HepG2 (cell line): ENCODE measurements around the gene SLC22A7. TPM values are rescaled to one million over a fixed set of nuclear protein-coding genes. Genes with fewer than 3 reads are reported as not detected.

Source experiments
- ATF7 ChIP-seq, 2 experiments: fragments of 450-650 bp in 1 of 2; sonication (generic) in 1 of 2; formaldehyde crosslinking in 1 of 2; IDR thresholded peaks; 2 replicates each; pipeline versions ENCODE4 v1.4.0 to v1.6.1; 2016 to 2020; ENCODE audit warnings: antibody characterized with exemption in 1 of 2, mild to moderate bottlenecking in 1 of 2, missing genetic modification reagents in 1 of 2
- ATRX ChIP-seq: sonication (generic); formaldehyde crosslinking; IDR thresholded peaks from 2 replicates; pipeline ENCODE4 v1.4.0; 2020; ENCODE audit warnings: missing genetic modification reagents, borderline replicate concordance
- CHD4 ChIP-seq: fragments of 200-600 bp; sonication (generic); IDR thresholded peaks from 2 replicates; pipeline ENCODE4 v1.7.0; 2017; ENCODE audit warnings: mild to moderate bottlenecking, low read length, borderline replicate concordance
- GABPA ChIP-seq, 2 experiments: IDR thresholded peaks; 2 replicates each; pipeline ENCODE4 v1.6.1; 2011 to 2016; ENCODE audit warnings: low read depth in 2 of 2, low read length in 1 of 2, missing biosample characterization in 1 of 2, missing genetic modification characterization in 1 of 2
- GABPB1 ChIP-seq: IDR thresholded peaks from 2 replicates; pipeline ENCODE4 v1.6.1; 2016; ENCODE audit warnings: mild to moderate bottlenecking, missing genetic modification reagents, moderate library complexity, missing compliant biosample characterization
- HIVEP1 ChIP-seq: sonication (generic); formaldehyde crosslinking; IDR thresholded peaks from 2 replicates; pipeline ENCODE4 v1.4.0; 2020; ENCODE audit warnings: mild to moderate bottlenecking, missing genetic modification reagents
- HNRNPK ChIP-seq: fragments of 200-400 bp; formaldehyde crosslinking; IDR thresholded peaks from 2 replicates; pipeline ENCODE4 v1.6.1; 2018; ENCODE audit warnings: low read length, low read depth, moderate library complexity, mild to moderate bottlenecking; ENCODE audit not compliant: poor library complexity, severe bottlenecking
- LRRFIP1 ChIP-seq: sonication (generic); formaldehyde crosslinking; conservative IDR thresholded peaks from 2 replicates; pipeline ENCODE4 v1.4.0; 2020; ENCODE audit warnings: missing genetic modification reagents
- MYPOP ChIP-seq: sonication (generic); formaldehyde crosslinking; IDR thresholded peaks from 2 replicates; pipeline ENCODE4 v1.8.1; 2023; ENCODE audit warnings: mild to moderate bottlenecking, moderate library complexity, missing genetic modification reagents
- NFYC ChIP-seq: IDR thresholded peaks from 2 replicates; pipeline ENCODE4 v1.6.1; 2016; ENCODE audit warnings: missing genetic modification reagents, missing compliant biosample characterization
- RBAK ChIP-seq: sonication (generic); formaldehyde crosslinking; IDR thresholded peaks from 2 replicates; pipeline ENCODE4 v1.5.1; 2020; ENCODE audit warnings: mild to moderate bottlenecking, missing genetic modification reagents
- SNAPC5 ChIP-seq: sonication (generic); formaldehyde crosslinking; IDR thresholded peaks from 2 replicates; pipeline ENCODE4 v1.8.1; 2023; ENCODE audit warnings: mild to moderate bottlenecking, missing genetic modification reagents, borderline replicate concordance
- TRAFD1 ChIP-seq: sonication (generic); formaldehyde crosslinking; IDR thresholded peaks from 2 replicates; pipeline ENCODE4 v1.5.1; 2020; ENCODE audit warnings: missing genetic modification reagents, mild to moderate bottlenecking, borderline replicate concordance
- ZMYM4 ChIP-seq: sonication (generic); formaldehyde crosslinking; IDR thresholded peaks from 2 replicates; pipeline ENCODE4 v1.8.1; 2023; ENCODE audit warnings: mild to moderate bottlenecking, missing genetic modification reagents
- ZNF263 ChIP-seq: sonication (generic); formaldehyde crosslinking; IDR thresholded peaks from 2 replicates; pipeline ENCODE4 v1.4.0; 2020; ENCODE audit warnings: missing genetic modification reagents
- ZNF280B ChIP-seq: sonication (generic); formaldehyde crosslinking; IDR thresholded peaks from 2 replicates; pipeline ENCODE4 v1.5.0; 2020; ENCODE audit warnings: missing genetic modification reagents, mild to moderate bottlenecking, borderline replicate concordance
- ZNF34 ChIP-seq: sonication (generic); formaldehyde crosslinking; IDR thresholded peaks from 2 replicates; pipeline ENCODE4 v1.4.0; 2020; ENCODE audit warnings: mild to moderate bottlenecking, missing genetic modification reagents, borderline replicate concordance
- ZNF724P ChIP-seq: sonication (generic); formaldehyde crosslinking; IDR thresholded peaks from 2 replicates; pipeline ENCODE4 v1.8.0; 2022; ENCODE audit warnings: missing genetic modification reagents, borderline replicate concordance
- ZNF784 ChIP-seq: sonication (generic); formaldehyde crosslinking; IDR thresholded peaks from 2 replicates; pipeline ENCODE4 v1.5.1; 2020; ENCODE audit warnings: missing genetic modification reagents, mild to moderate bottlenecking, borderline replicate concordance
- polyA plus RNA-seq, 8 experiments: library from polyadenylated mRNA; depleted of rRNA in 3 of 8; stranded (reverse) in 7 of 8; unstranded in 1 of 8; fragments of >200 nt; fragmentation: Illumina TruSeq in 4 of 8; extraction: Trizol in 4 of 8; gene quantifications; 2 replicates each; pipeline versions ENCODE4 v1.2.1 to v1.2.3, GENCODE V29; 2011 to 2016; ENCODE audit warnings: low read depth in 4 of 8, missing spikeins in 1 of 8, mixed read lengths in 1 of 8; ENCODE audit not compliant: insufficient read depth in 1 of 8
- total RNA-seq, 5 experiments: library from RNA; depleted of rRNA; stranded (reverse); fragments of >200 nt; fragmentation: Illumina TruSeq; extraction: Trizol; gene quantifications; 2 replicates each; pipeline ENCODE4 v1.2.3, GENCODE V29; 2016; ENCODE audit warnings: low read depth in 1 of 5

SLC22A7 gene
- total and polyA plus RNA-seq, 2 of the 13 experiments (the other 11 are each of a cell fraction or from before 2014, with no cell fraction given), result 5.3 to 22.6 TPM

- peak; percentile 89; the same call in 1 of the 2 replicates for TF ChIP-seq ZNF280B (CRISPR knock-in tag)
- no peak for TF ChIP-seq CHD4
- TF ChIP-seq ZNF784, result peak; percentile 77; the same call in 1 of the 2 replicates
- TF ChIP-seq NFYC (CRISPR knock-in tag), result peak; percentile 55
- no peak for TF ChIP-seq SNAPC5
- TF ChIP-seq HIVEP1 (CRISPR knock-in tag), result 0 out of 2 replicates have a peak, but pooled peaks have one; percentile 35
- 0 out of 2 replicates have a peak, but pooled peaks have one; percentile 53 for TF ChIP-seq ZMYM4 (CRISPR knock-in tag)
- TF ChIP-seq ATRX (CRISPR knock-in tag), result no peak
- TF ChIP-seq ATF7 (IDR thresholded peaks at IDR 0.05), result no peak
- no peak for TF ChIP-seq ATF7 (CRISPR knock-in tag; IDR thresholded peaks at IDR 0.05)
- no peak for TF ChIP-seq ZNF34
- TF ChIP-seq GABPB1 (CRISPR knock-in tag), result peak; percentile 67; the same call in 1 of the 2 replicates
- TF ChIP-seq RBAK (CRISPR knock-in tag), result 0 out of 2 replicates have a peak, but pooled peaks have one; percentile 8
- TF ChIP-seq GABPA (IDR thresholded peaks at IDR 0.05; ENCODE audit: low read depth, low read length), result no peak
- no peak for TF ChIP-seq GABPA (CRISPR knock-in tag; IDR thresholded peaks at IDR 0.05; ENCODE audit: low read depth)
- TF ChIP-seq TRAFD1 (CRISPR knock-in tag), result no peak
- peak; percentile 82; the same call in 1 of the 2 replicates for TF ChIP-seq MYPOP (CRISPR knock-in tag)
- TF ChIP-seq ZNF724P (CRISPR knock-in tag), result peak; percentile 54; the same call in 1 of the 2 replicates
- no peak for TF ChIP-seq HNRNPK
- TF ChIP-seq LRRFIP1 (CRISPR knock-in tag), result no peak
- TF ChIP-seq ZNF263 (CRISPR knock-in tag), result peak; percentile 91
These were observed 10.3 kb downstream of the SLC22A7 start, which contains the start of gene CRIP3 (continued) for GRCh38 chr6:43308101-43308989.
